IgD-negative memory B cell (primary cell): ENCODE data around the gene MATN3. TPM values are rescaled to one million over a fixed set of nuclear protein-coding genes. Genes with fewer than 3 reads are reported as not detected.

ENCODE experiments used
- H3K27ac Mint-ChIP-seq, 3 donors: one replicate each; pipeline ENCODE4 v1.8.0; 2020 to 2022; ENCODE audit warnings: mild to moderate bottlenecking in 3 of 3, mixed read lengths in 3 of 3, moderate library complexity in 1 of 3
- H3K27me3 Mint-ChIP-seq: one replicate; pipeline ENCODE4 v1.8.0; 2021; ENCODE audit warnings: mixed read lengths
- H3K36me3 Mint-ChIP-seq: one replicate; pipeline ENCODE4 v1.8.0; 2020; ENCODE audit warnings: mild to moderate bottlenecking, mixed read lengths
- H3K4me1 Mint-ChIP-seq, 3 donors: one replicate each; pipeline ENCODE4 v1.8.0; 2020 to 2022; ENCODE audit warnings: mixed read lengths in 3 of 3, mild to moderate bottlenecking in 1 of 3
- H3K4me3 Mint-ChIP-seq, 4 donors: one replicate each; pipeline ENCODE4 v1.8.0; 2020 to 2022; ENCODE audit warnings: mild to moderate bottlenecking in 4 of 4, mixed read lengths in 4 of 4, moderate library complexity in 3 of 4
- H3K9me3 Mint-ChIP-seq, 3 donors: one replicate each; pipeline ENCODE4 v1.8.0; 2020 to 2021; ENCODE audit warnings: mixed read lengths in 3 of 3, mild to moderate bottlenecking in 1 of 3
- polyA plus RNA-seq: library from polyadenylated mRNA; unstranded; fragments of 300-500 nt; fragmentation: Illumina TruSeq; gene quantifications from one replicate; pipeline ENCODE4 v1.2.3, GENCODE V29; 2021

The MATN3 gene
- polyA plus RNA-seq, 1 donor from 2014 or later, result not detected

- H3K27me3 Mint-ChIP-seq, result no peaks in the 10 kb centered on the region
- H3K4me1 Mint-ChIP-seq, result no peaks in the 10 kb centered on the region
- H3K36me3 Mint-ChIP-seq, result peaks cover 7% of the 10 kb centered on the region
- H3K4me3 Mint-ChIP-seq, result no peak overlapping the region
- H3K9me3 Mint-ChIP-seq, result no peaks in the 10 kb centered on the region
- H3K27ac Mint-ChIP-seq, result no peak overlapping the region
These were observed 65.1 kb downstream of the MATN3 start for GRCh38 chr2:19947184-19947940.

GRCh38 chr2:19944205-19944845, 68.1 kb downstream of the MATN3 start:
- no peaks in the 10 kb centered on the region for H3K27me3 Mint-ChIP-seq
- no peak overlapping the region for H3K27ac Mint-ChIP-seq
- no peaks in the 10 kb centered on the region for H3K4me1 Mint-ChIP-seq
- no peaks in the 10 kb centered on the region for H3K9me3 Mint-ChIP-seq
- H3K36me3 Mint-ChIP-seq, result peaks cover 12% of the 10 kb centered on the region
- H3K4me3 Mint-ChIP-seq, result no peak overlapping the region

- Mint-ChIP-seq H3K36me3 (peaks cover 13% of the 10 kb centered on the region), H3K4me3 (no peak overlapping the region), H3K9me3 (no peaks in the 10 kb centered on the region), H3K27ac (no peak overlapping the region), H3K27me3 (no peaks in the 10 kb centered on the region), H3K4me1 (no peaks in the 10 kb centered on the region)
These were observed 69.3 kb downstream of the MATN3 start for GRCh38 chr2:19943189-19943588.

GRCh38 chr2:19942199-19942598, 70.3 kb downstream of the MATN3 start:
- Mint-ChIP-seq H3K4me1 (no peaks in the 10 kb centered on the region), H3K27ac (no peak overlapping the region), H3K27me3 (no peaks in the 10 kb centered on the region), H3K4me3 (no peak overlapping the region), H3K36me3 (peaks cover 21% of the 10 kb centered on the region), H3K9me3 (no peaks in the 10 kb centered on the region)

Other genes starting within 250 kb of the MATN3 start
- 18.3 TPM for gene TTC32, start 110.7 kb downstream of the MATN3 start, polyA plus RNA-seq
- 1.3 TPM for gene WDR35, start 22.6 kb downstream of the MATN3 start, polyA plus RNA-seq
- 185 TPM for gene LAPTM4A, start 39.0 kb upstream of the MATN3 start, polyA plus RNA-seq
- gene SDC1, start 212.5 kb upstream of the MATN3 start, polyA plus RNA-seq, result 1.3 TPM